Measurements from ENCODE around the gene LCE1E.

- TF ChIP-seq CTCF (IDR thresholded peaks at IDR 0.05) (no peak), ZFX (IDR thresholded peaks at IDR 0.05; ENCODE audit: borderline replicate concordance) (no peak)
These were observed 10.4 kb downstream of the LCE1E start, which contains the start of gene LCE1D for GRCh38 chr1:152796421-152796820.
